LNCAP (cell line): ENCODE data around the gene AIG1.

Source experiments
- TF ChIP-seq, protein P1 (sequence below): fragments of 450-650 bp; IDR thresholded peaks from 2 replicates; pipeline ENCODE4 v1.5.1; 2017; ENCODE audit warnings: mild to moderate bottlenecking

AIG1 gene

DNA sequence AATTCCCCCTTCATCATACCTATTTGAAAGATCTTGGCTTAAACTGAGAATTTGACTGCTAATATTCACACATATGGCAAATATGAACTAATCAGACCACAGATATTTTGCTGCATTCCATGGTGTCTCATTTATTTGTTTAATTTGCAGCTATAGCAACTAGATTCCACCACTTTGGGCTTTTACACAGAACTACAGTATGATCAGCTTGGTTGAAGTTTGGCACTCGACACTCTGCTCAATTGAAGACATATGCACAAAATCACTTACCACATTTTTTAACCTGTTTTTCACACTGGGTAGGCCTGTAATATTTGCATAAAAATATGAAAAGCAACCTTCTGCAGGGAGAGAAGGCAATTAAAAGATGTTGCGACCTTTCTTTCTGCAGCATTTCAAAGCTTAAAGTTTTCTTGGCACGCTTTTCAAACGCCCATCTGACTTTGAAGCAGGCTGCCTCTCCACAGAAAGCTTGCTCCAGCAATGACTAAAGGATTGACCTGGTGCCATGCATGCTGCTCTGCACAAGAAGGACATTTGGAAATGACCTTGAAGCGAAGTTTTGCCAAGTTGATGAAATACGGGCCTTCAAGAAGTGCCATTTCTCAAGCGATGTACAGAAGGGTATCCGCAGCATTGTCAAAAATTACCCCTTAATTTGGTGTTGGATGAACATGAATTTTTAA is 126.7 kb downstream of the AIG1 start:
- TF ChIP-seq, protein P1, sequence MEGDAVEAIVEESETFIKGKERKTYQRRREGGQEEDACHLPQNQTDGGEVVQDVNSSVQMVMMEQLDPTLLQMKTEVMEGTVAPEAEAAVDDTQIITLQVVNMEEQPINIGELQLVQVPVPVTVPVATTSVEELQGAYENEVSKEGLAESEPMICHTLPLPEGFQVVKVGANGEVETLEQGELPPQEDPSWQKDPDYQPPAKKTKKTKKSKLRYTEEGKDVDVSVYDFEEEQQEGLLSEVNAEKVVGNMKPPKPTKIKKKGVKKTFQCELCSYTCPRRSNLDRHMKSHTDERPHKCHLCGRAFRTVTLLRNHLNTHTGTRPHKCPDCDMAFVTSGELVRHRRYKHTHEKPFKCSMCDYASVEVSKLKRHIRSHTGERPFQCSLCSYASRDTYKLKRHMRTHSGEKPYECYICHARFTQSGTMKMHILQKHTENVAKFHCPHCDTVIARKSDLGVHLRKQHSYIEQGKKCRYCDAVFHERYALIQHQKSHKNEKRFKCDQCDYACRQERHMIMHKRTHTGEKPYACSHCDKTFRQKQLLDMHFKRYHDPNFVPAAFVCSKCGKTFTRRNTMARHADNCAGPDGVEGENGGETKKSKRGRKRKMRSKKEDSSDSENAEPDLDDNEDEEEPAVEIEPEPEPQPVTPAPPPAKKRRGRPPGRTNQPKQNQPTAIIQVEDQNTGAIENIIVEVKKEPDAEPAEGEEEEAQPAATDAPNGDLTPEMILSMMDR = no peak

DNA sequence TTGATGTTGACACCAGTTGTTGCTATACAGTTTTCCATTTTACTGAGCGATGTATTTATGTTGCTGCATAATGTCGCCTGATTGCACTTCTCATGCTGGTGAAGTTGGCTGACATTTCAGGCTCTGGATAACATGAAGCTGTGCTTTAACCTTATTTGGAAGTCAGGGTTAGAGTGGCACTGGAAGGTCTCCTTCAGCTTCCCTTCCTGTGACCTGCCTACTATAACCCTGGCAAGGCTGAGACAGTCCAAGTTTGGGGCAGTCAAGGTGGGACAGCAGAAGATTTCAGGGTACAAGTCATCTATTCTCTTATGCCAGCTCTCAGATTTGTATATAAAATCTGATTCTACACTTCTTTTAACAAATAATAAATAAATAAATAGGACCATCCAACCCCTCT is 127.6 kb downstream of the AIG1 start:
- TF ChIP-seq, protein P1 = no peak

DNA sequence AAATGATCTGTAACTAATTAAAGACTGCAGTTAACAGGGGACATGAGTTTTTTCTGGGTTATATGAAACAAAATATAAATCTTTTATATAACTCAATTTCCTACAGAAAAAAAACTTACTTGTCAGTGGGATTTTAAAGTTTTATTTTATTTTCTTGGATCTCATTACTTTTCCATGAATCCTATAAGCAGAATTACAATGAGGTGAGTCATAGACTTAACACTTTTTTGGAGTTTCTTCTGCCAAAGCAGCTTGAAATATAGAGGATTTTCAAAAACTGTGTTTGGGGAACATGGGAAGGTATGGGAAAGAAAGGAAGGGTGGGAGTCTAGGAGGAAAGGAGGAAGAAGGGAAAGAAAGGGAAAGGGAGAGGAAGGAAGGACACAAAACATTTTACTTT is 130.7 kb downstream of the AIG1 start:
- TF ChIP-seq, protein P1 = no peak

DNA sequence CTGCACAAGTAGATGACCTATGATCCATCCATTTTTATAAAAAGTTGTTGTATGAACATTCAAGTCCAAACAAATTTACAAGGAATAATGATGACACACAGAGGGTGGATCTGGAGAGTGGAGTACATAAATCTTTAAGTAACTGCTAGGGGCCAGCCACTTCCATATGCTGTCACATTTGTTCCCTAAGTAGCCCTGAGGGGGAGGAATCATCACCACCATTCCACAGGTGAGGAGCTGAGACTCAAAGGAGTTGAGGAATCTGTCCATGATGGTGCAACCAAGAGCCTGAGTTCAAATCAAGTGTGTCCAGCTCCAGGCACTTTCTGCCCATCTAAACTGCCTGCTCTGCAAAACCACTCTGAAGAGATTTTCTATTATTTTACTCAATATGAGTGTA is 132.1 kb downstream of the AIG1 start:
- TF ChIP-seq, protein P1 = no peak

DNA sequence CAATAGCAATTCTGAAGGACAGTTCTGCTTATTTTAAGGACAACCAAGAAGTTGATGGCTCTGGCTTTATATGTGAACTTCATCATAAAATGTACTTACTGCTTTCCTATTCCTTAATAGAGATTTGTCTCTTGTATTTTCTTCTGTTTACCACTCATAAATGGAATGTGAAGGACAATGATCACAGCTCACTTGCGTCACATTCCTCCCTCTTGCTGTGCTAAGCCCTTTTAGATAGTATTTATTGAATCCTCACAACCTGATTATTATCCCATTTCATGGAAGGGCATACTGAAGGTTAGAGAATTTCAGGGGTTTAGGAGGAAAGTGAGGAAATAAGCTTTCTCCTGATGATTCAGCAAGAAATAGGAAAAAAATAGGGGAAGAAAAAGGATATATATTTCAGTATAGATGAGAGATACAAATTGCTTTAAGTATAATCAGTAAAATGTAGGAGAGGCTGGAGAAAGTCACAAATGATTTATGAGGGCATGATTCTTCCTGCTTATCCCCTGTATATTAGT is 132.9 kb downstream of the AIG1 start:
- TF ChIP-seq, protein P1 = no peak

DNA sequence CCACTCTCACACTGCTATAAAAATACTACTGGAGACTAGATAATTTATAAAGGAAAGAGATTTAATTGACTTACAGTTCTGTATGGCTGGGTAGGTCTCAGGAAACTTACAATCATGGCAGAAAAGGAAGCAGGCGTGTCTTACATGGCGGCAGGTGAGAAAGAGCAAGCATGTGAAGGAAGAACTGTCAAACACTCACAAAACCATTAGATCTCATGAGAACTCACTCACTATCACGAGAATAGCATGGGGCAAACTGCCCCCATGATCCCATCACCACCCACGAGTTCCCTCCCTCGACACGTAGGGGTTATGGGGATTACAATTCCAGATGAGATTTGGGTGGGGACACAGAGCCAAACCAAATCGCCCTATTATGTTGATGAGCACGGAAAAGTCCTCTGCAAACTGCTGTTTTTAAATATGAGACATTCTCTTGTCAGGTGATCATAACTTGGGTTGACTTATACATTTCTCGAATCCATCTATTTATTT is 133.5 kb downstream of the AIG1 start:
- TF ChIP-seq, protein P1 = no peak

DNA sequence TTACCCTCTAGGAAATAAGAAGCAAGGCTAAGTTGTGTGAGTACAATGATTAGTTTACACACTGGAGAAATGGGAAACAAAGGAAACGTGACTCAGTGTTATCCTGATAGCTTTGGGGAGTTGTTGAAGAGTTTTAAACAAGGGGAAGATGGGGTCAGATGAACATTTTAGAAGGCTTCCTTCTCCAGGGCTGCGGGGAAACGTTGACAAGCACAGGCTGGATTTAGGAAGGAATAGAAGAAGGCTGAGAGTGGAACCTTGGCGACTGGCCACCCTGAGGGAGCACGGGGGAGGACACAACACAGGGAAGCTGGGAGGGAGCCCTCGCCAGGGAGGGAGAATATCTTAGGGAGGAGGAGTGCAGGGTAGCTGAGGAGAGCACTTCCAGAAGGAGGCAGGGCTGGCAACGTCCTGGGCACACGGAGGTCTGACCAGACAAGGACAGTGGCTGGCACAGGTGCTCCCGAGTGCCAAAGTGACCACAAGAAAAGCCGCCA is 134.7 kb downstream of the AIG1 start:
- TF ChIP-seq, protein P1 = no peak
